SU-DHL-6 (cell line): ENCODE results near the gene MAIP1.

ENCODE experiments used
- H2AFZ ChIP-seq: fragments of 200-600 bp; sonication (generic); 2 replicates; pipeline ENCODE4 v1.6.1; 2014; ENCODE audit warnings: low read depth, mild to moderate bottlenecking, moderate library complexity, mixed read lengths, antibody characterized with exemption, low read length; ENCODE audit not compliant: severe bottlenecking
- H3F3A ChIP-seq: fragments of 200-600 bp; shearing (Covaris generic); 2 replicates; pipeline ENCODE4 v1.6.0; 2016; ENCODE audit warnings: antibody characterized with exemption, mild to moderate bottlenecking; ENCODE audit not compliant: insufficient read depth
- H3K27ac ChIP-seq: fragments of 200-600 bp; sonication (generic); 2 replicates; pipeline ENCODE4 v1.5.1; 2016; ENCODE audit warnings: low read depth, mild to moderate bottlenecking, low read length, moderate library complexity, mixed read lengths
- H3K27me3 ChIP-seq: fragments of 200-600 bp; sonication (generic), shearing (Covaris generic); 2 replicates; pipeline ENCODE4 v1.6.0; 2014; ENCODE audit warnings: mild to moderate bottlenecking, low read length
- H3K36me3 ChIP-seq: fragments of 200-600 bp; sonication (generic); 2 replicates; pipeline ENCODE4 v1.6.1; 2014; ENCODE audit warnings: mild to moderate bottlenecking, low read length, mixed read lengths
- H3K4me2 ChIP-seq: fragments of 300-600, 200-600 bp; shearing (Covaris generic), sonication (generic); 2 replicates; pipeline ENCODE4 v1.6.0; 2014; ENCODE audit warnings: low read length, low read depth, mild to moderate bottlenecking; ENCODE audit not compliant: poor library complexity, severe bottlenecking
- H3K4me3 ChIP-seq: fragments of 200-600 bp; sonication (generic); 2 replicates; pipeline ENCODE4 v1.5.1; 2014; ENCODE audit warnings: antibody characterized with exemption, low read length, mild to moderate bottlenecking, mixed read lengths; ENCODE audit not compliant: insufficient read depth, poor library complexity, severe bottlenecking
- H3K79me2 ChIP-seq: fragments of 200-600 bp; sonication (generic); 2 replicates; pipeline ENCODE4 v1.6.1; 2014; ENCODE audit warnings: mild to moderate bottlenecking, low read length, moderate library complexity; ENCODE audit not compliant: insufficient read depth
- H3K9ac ChIP-seq: fragments of 200-600 bp; sonication (generic); 2 replicates; pipeline ENCODE4 v1.7.0; 2014; ENCODE audit warnings: mild to moderate bottlenecking, low read length
- H3K9me2 ChIP-seq: fragments of 200-600 bp; sonication (generic); replicated peaks from 2 replicates; pipeline ENCODE4 v1.6.1; 2014; ENCODE audit warnings: low read length; ENCODE audit not compliant: insufficient read depth
- H3K9me3 ChIP-seq: fragments of 200-600 bp; sonication (generic); 2 replicates; pipeline ENCODE4 v1.6.1; 2014; ENCODE audit warnings: low read length, mixed read lengths; ENCODE audit not compliant: insufficient read depth
- H4K20me1 ChIP-seq: fragments of 200-600 bp; sonication (generic); 2 replicates; pipeline ENCODE4 v1.6.1; 2014; ENCODE audit warnings: low read depth, mild to moderate bottlenecking, antibody characterized with exemption, low read length, moderate library complexity, mixed read lengths
- EZH2phosphoT487 ChIP-seq: fragments of 200-600 bp; sonication (generic), shearing (Covaris generic); conservative IDR thresholded peaks from 2 replicates; pipeline ENCODE4 v1.6.1; 2018; ENCODE audit warnings: mild to moderate bottlenecking, antibody characterized with exemption, low read length, moderate library complexity, mixed read lengths
- TF ChIP-seq, protein P1 (sequence below): fragments of 200-600 bp; sonication (generic); IDR thresholded peaks from one replicate; pipeline ENCODE4 v1.5.1; 2017; ENCODE audit warnings: antibody characterized with exemption, mild to moderate bottlenecking, low read length, moderate library complexity; ENCODE audit not compliant: insufficient read depth, poor library complexity, severe bottlenecking

The MAIP1 gene

DNA sequence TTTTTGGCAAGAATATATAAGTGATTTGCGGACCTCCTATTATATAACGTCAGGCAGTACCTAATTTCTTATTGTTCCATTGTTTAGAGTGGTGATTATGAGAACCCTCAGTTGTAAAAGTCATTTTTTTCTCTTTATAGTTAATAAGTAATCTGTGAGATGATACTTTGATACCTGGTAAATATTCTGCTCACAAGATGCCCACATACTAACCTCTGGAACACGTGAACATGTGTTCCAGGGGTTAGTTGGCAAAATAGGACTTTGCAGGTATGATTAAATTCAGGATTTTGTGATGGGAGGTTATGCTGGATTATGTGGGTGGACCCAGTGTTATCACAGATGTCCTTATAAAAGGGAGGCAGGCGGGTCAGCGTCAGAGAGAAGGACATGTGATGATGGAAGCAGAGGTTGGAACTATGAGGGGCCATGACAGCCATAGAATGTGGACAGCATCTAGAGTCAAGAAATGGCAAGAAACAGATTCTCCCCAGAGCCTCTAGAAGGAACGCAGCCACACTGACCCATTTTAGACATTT lies 16.8 kb downstream of the MAIP1 start:
- Histone ChIP-seq H3F3A (no peaks in the 10 kb centered on the region), H3K4me3 (no peak overlapping the region), H4K20me1 (no peaks in the 10 kb centered on the region), H3K36me3 (no peaks in the 10 kb centered on the region), H2AFZ (no peak overlapping the region), H3K9me3 (no peaks in the 10 kb centered on the region), H3K9me2 (no peaks in the 10 kb centered on the region), H3K9ac (no peak overlapping the region), H3K27me3 (no peaks in the 10 kb centered on the region), H3K79me2 (no peaks in the 10 kb centered on the region), H3K27ac (no peak overlapping the region), H3K4me2 (no peak overlapping the region)
- TF ChIP-seq, protein P1, sequence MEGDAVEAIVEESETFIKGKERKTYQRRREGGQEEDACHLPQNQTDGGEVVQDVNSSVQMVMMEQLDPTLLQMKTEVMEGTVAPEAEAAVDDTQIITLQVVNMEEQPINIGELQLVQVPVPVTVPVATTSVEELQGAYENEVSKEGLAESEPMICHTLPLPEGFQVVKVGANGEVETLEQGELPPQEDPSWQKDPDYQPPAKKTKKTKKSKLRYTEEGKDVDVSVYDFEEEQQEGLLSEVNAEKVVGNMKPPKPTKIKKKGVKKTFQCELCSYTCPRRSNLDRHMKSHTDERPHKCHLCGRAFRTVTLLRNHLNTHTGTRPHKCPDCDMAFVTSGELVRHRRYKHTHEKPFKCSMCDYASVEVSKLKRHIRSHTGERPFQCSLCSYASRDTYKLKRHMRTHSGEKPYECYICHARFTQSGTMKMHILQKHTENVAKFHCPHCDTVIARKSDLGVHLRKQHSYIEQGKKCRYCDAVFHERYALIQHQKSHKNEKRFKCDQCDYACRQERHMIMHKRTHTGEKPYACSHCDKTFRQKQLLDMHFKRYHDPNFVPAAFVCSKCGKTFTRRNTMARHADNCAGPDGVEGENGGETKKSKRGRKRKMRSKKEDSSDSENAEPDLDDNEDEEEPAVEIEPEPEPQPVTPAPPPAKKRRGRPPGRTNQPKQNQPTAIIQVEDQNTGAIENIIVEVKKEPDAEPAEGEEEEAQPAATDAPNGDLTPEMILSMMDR, result no peak
- TF ChIP-seq EZH2phosphoT487, result no peak

DNA sequence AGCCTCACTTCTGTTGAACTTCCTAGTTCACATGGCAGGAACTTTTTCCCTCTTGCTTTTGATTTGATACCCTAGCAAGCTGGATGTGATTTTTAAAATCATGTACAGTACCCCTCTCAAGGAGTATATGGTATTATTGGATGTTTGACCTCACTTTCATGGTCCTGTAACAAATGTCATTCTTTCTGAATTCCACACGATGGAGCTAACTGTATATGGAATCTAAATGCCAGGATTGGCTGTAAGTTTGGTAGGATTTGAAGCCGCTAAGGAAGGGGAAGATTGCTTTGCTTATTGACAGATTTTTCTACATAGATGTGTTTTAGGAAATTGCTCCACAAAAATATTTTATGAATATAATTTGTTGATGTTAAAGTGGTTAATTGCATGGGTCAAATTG lies 18.3 kb downstream of the MAIP1 start:
- no peak for TF ChIP-seq EZH2phosphoT487
- TF ChIP-seq, protein P1, result no peak
- Histone ChIP-seq H3F3A (no peaks in the 10 kb centered on the region), H3K79me2 (no peaks in the 10 kb centered on the region), H3K4me2 (no peak overlapping the region), H3K27me3 (no peaks in the 10 kb centered on the region), H3K4me3 (no peak overlapping the region), H2AFZ (no peak overlapping the region), H4K20me1 (no peaks in the 10 kb centered on the region), H3K9ac (no peak overlapping the region), H3K36me3 (no peaks in the 10 kb centered on the region), H3K27ac (no peak overlapping the region), H3K9me2 (no peaks in the 10 kb centered on the region), H3K9me3 (no peaks in the 10 kb centered on the region)

GRCh38 chr2:199975273-199975895 lies 20.0 kb downstream of the MAIP1 start:
- Histone ChIP-seq H3K27me3 (no peaks in the 10 kb centered on the region), H3K27ac (no peak overlapping the region), H4K20me1 (no peaks in the 10 kb centered on the region), H3K79me2 (no peaks in the 10 kb centered on the region), H3F3A (no peaks in the 10 kb centered on the region), H3K9me3 (no peaks in the 10 kb centered on the region), H3K9me2 (no peaks in the 10 kb centered on the region), H3K36me3 (no peaks in the 10 kb centered on the region), H3K9ac (no peak overlapping the region), H3K4me2 (no peak overlapping the region), H2AFZ (no peak overlapping the region), H3K4me3 (no peak overlapping the region)
- TF ChIP-seq EZH2phosphoT487, result no peak
- TF ChIP-seq, protein P1, result no peak
